ENCODE data around the gene GRB2.

The GRB2 gene

GRCh38 chr17:75271955-75272847 is 133.3 kb downstream of the GRB2 start:
- DNase-seq = no peak

DNA sequence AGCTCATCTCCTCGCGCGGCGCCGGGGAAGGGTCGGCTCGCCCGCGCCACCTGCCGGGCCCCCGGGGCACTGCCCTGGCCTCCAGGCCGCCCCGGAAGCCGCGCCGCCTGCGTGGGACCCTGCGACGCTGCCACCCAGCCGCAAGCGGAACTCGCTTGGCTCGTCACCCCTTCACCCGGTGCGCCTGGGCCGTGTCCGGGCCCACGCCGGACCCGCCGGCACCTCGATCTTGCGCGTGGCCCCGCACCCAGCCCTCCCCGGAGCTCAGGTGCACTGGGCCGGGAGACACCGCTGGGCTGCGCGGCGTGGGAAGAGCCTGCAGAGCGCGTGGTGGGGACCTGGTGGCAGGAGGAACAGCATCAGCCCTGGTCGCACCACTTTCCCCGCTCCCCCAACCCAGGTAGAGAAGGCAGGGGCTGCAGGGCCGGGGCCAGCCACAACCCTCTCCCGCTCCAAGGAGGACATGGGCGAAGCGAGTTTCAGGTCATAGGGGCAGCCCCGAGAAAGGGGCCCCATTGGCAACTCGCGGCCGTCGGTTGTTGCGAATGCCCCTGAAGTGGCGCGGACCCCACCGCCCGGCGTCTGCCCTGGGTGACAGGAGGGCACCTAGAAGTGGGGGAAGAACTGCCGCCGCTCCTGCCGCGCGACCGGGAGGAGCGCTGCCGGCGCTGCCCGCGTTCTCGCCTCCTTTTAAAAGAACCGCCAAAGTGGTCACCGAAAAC is 134.1 kb downstream of the GRB2 start:
- DNase-seq = peak; percentile 90

DNA sequence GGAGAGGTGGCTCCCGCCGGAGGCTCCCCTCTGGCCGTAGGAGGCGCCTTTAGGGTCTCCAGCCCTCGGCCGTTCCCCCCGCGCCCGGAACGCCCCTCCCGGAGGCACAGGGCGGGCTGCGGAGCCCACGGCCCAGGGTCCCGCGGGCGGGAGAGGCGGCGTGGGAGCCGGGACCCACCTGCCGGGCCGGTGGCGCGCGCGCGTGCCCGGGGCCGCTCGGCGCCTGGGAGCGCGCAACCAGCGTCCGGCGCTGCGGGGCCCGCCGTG is 134.6 kb downstream of the GRB2 start, which contains the start of gene MIF4GD:
Gene MIF4GD, minus strand, starts transcription at position 266 of the 267 bp plus-strand sequence. CDS start 1,036 bp downstream, outside the sequence.
- no peak for DNase-seq

- peak; percentile 56 for DNase-seq
These were observed 135.1 kb downstream of the GRB2 start for GRCh38 chr17:75270218-75270965.

DNA sequence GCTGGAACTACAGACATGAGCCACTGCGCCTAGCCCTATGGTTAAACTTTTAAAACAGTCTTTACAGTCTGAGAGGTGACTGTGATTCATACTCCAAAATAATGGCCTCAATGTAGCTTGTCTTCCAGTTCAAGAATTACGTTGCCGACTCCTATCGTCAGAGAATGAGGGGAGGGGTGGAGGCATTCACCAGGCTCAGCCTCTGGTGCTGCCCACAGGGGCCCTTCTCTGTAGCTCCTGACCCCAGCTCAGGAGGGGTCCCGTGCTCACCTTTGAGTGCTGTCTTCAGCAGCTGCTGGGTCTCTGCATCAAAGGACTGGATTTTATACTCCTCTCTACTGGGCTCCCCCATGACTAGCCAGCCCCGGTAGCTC is 135.6 kb downstream of the GRB2 start:
- no peak for DNase-seq

All from CD4-positive, alpha-beta T cell treated with Interleukin-6 for 4 hours (primary cell).